RKO (cell line): ENCODE results near the gene NPB.

Experiments used
- DNase-seq: peaks from one replicate; pipeline ENCODE4 v3.0.0-alpha.2; 2016; ENCODE audit warnings: low spot score

The NPB gene

GRCh38 chr17:81902023-81902652 lies at the start of gene NPB:
Gene NPB, plus strand, starts transcription at chr17:81902238. Its CDS starts 40 bp downstream, at chr17:81902278.
- DNase-seq: no peak

GRCh38 chr17:81854974-81855774 lies 46.9 kb upstream of the NPB start:
- DNase-seq: peak; percentile 29

DNA sequence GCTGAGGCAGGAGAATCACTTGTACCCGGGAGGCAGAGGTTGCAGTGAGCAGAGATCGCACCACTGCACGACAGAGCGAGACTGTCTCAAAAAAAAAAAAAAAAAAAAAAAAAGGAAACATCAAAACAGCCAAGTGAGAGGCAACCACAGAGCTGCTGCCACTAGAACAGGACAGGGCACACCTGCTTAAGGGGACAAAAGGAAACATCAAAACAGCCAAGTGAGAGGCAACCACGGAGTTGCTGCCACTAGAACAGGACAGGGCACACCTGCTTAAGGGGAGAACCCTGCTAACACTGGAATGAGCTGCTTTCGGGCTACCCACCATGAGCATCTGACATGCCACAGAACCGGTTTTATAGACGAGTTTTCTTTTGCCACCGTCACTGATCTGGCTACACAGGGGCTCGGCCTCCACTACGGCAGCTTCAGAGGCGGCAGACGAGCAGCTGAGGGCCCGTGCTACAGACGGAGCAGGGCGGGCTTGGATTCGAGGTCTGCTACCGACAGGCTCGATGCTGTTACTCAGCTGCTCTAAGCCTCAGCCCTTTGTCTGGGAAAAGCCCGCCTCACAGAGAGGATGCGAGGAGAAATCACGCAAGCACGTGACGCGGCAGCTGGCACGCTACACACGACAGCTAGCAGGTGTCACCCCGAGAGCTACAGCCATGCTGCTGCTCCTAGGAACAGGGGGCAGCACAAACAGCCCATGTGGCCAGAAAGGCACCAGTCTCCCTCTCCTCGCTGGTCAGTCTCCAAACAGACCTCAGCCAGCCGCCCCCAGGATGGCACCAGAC lies 43.7 kb upstream of the NPB start:
- peak; percentile 71 for DNase-seq

- peak; percentile 49 for DNase-seq
These were observed 42.8 kb upstream of the NPB start for GRCh38 chr17:81858967-81859905.

- no peak for DNase-seq
These were observed 41.9 kb upstream of the NPB start, which contains the start of gene P4HB for GRCh38 chr17:81859906-81860755. Gene P4HB, minus strand, starts transcription at chr17:81860535. Its CDS starts 64 bp downstream, at chr17:81860471.

DNA sequence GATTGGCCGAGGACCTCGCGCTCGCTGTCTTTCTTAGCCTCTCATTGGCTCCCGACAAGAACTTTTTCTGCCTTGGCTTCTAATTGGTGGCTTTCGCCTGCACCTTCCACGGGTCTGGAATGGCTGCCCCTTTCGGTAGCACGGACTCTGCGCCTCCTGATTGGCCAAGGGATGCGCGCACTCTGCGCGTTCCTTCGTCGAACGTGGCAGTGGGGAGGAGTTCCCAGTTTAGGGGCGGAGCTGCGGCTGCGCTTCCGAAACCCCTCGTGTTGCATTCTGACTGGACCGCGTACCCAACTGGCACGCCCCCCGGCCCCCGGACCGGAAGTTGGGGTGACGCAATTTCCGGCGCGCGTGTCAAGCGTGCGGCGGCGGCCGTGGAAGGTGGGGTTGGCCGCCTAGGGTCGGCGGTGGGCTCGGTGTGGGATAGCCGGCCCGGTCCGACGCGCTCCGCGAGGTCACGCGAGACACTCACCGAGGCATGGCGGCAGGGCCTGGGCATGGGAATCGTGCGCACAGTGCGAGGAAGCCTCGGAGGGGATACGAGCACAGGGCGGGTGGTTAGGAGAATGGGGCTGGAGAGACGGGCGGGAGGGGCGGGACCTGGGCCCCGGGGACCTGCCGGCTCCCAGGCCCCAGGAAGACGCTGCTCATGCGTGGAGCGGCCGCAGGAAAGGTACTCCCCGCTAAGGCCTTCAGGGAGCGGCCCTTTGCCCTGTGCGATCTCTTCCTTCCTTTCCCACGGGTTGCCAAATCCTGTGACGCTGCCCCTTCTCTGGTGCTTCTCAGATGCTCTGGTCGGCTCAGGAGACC lies 41.1 kb upstream of the NPB start:
- peak; percentile 100 for DNase-seq

DNA sequence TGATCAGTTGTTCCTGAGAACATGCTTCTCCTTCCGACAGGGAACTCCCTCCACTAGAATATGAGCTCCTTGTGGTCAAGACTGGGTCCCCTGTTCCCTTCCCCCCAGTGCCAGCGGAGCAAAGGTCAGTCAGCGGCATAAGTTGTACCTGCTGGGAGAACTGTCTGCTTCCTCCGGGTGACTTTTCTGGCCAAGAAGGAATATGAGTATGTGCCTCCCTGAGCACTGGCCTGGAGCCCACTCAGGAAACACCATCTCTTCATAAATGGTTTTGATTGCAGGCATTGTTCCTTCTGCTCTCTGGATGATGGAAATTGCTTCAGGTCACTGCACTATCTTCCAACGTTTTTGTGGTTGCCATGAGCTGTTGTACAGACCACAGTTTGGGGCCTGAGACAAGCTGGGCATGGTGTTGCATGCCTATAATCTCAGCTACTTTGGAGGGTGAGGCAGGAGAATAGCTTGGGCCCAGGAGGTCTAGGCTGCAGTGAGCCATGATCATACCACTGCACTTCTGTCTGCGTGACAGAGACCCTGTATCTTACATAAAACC lies 38.8 kb upstream of the NPB start:
- DNase-seq: no peak

DNA sequence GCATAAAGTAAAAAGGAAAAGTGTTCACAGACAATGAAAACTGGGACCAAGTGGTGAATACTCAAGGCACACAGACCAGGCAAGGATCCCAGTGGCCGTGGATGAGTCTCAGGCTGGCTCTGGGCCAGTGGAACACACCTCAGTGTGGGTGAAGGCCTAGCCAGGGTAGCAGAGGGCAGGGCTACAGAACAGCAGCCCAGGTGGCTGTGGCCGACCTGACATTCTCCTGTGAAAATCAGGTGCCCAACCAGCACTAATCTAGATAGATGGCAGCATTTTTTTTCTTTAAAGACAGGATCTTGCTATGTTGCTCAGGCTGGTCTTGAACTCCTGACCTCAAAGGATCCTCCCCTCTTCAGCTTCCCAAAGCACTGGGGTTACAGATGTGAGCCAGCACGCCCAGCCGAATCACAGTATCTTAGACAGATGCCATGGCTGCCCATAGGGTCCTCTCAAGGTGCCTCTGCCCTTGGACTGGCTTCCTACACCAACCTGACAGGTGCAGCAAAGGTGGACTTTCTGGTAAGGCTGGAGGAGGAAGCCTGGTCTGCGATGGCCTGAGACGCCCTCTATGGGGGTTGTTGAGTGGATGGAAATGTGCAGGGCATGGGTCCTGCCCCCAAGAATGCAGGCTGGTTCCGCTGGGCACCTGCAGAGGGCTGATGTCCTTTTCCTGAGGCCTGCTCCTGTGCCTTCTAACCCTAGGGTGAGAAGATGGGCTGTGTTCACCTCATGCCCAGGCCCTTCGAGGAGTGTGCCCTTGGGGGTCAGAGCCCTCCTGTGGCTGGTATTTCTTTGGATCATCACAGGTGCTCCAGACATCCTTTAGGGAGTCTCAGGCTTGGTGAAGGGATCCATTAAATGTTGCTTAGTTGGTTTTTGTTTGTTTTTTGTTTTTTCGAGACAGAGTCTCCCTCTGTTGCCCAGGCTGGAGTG lies 37.9 kb upstream of the NPB start:
- no peak for DNase-seq

DNA sequence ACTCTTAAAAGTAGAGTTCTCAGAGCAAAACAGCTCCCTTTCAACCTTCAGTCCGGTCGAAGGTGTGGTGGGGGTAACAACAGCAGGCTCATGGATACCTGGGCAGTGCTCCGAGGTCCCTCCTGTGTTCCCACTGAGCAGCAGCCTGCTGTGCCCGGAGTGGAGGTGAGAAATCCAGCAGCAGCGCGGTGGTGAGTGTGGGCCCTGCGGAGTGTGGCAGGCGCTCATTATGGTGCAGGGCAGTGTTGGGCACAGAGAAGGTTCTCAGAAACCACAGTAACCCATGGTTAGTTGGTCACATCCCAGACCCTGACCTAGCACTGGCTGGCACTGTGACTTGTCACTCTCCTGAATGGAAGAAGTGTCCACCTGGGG lies 36.7 kb upstream of the NPB start:
- no peak for DNase-seq

GRCh38 chr17:81865733-81866439 lies 36.2 kb upstream of the NPB start:
- DNase-seq: no peak

GRCh38 chr17:81866440-81867169 lies 35.4 kb upstream of the NPB start:
- DNase-seq: no peak

DNA sequence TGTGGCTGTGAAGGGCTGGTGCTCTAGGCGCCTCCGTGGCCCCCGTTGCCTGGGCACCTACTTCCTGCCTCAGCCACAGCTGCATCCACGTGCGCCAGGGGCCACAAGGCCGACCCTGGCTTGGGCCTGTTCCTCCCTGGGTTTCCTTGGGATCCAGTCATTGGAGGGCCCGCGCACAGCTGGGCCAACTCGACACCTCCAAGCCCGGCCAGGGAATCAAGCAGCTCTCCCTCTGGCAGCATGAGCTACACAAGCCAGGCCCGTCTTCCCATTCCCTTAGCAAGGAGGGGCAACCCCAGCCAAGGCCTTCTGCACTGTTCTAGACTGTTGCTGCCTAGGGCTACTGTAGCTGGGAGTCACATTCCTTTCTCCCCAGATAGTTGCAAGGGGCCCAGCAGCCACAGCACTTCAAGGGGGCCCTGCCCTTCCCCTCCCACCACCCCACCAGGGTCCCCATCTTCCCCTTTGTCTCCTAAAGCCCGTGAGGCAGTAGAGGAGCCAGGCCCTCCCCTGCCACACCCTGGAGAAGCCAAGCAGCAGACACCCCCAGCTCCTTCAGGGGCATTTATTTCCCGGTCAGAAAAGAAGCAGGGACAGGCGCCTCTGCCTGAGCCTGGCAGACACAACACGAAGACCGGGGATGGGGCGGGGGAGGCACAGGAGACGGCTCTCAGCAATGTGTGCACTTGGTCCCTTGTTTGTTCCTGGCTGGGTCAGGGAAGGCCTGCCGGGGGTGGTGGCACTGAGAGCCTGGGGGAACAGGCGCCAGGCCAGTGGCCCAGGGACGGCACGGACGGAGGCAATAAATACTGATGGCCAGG lies 34.7 kb upstream of the NPB start:
- peak; percentile 51 for DNase-seq

GRCh38 chr17:81867991-81868673 lies 33.9 kb upstream of the NPB start:
- DNase-seq: no peak

GRCh38 chr17:81868674-81869220 lies 33.3 kb upstream of the NPB start:
- peak; percentile 89 for DNase-seq
